ENCODE results near the gene MYRIP.

Gene MYRIP

GRCh38 chr3:39910135-39910534 is 100.7 kb downstream of the MYRIP start:
- DNase-seq: no peak

- no peak for DNase-seq
Observed at GRCh38 chr3:39910826-39911464, 101.5 kb downstream of the MYRIP start.

GRCh38 chr3:39911465-39912309 is 102.3 kb downstream of the MYRIP start:
- no peak for DNase-seq

DNA sequence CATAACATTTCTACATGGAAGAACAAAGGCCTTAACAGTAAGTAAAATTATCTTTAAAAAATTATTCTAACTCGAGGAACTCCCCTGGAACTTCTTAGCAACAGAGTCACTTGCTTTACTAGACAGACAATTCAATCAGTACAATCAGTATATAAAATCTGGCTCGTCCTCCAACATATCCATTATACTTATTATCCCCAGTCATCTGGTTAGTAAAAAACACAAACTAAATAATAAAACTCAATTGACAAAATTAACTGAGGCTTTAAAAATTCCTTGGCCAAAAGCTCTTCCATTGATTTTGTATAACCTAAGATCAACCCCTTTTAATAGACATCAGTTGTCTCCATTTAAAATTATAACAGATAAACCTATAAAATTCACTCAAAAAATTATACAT is 105.6 kb downstream of the MYRIP start:
- no peak for DNase-seq

- no peak for DNase-seq
Observed at GRCh38 chr3:39917065-39917773, 107.8 kb downstream of the MYRIP start.

DNA sequence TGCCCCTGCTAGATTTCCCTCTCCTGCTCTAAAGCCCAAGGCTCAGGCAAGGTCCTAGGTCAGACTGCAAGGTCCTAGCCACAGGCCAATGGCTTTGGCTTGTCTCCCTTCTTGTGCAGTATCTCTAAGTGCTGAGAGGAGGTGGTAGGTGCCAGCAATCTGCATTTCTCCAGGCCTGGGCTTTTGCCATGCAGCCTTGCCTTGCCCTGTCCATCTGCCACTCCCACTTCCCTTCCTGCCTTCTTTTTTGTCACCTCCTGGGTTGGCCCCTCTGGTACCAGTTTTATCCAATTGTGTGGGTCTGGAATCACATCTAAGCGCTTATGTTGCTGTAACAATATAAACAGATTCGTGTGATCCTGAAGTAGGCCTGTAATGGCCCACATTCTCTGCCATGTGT is 109.9 kb downstream of the MYRIP start:
- DNase-seq: no peak

GRCh38 chr3:39920271-39920670 is 110.9 kb downstream of the MYRIP start:
- no peak for DNase-seq

- no peak for DNase-seq
Observed at GRCh38 chr3:39927479-39927878, 118.1 kb downstream of the MYRIP start.

GRCh38 chr3:39933986-39934693 is 124.7 kb downstream of the MYRIP start:
- DNase-seq: no peak

DNA sequence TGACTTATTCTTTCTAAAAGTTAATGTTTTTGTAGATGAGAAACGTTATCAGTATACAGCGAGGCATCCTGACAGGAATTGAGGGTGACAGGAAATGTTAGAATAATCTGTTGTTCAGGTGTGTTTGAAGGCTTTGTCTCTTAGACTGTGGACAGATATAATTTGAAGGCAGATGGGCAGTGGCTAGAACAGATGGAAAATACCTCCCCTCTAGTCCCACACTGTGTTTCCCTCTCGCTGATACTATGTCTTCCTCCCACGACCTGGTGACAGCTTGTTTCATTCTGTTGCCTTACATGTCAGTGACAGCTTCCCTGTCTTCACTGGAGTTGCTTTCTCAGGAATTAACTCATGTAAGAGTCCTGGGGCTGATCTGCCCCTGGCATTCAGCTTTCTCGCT is 125.3 kb downstream of the MYRIP start:
- no peak for DNase-seq

- DNase-seq: no peak
Observed at GRCh38 chr3:39935261-39935660, 125.9 kb downstream of the MYRIP start.

DNA sequence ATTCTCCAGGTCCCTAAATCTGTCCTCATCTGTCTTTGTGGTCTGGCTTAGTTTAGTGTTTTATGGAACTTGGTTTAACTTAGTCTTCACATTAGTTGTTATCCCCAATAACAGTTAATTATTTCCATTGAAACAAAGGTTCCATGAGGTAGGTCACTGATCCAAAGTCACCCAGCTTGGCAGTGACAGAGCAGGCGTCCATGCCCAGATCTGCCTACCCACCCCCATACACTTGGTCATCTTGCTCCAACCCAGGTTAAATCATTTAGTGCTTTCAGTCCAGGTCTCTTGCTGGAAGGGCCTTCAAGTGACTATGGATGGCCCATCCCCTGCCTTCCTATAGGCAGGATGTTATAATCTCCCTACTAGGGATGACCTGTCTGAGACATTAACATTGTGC is 127.4 kb downstream of the MYRIP start:
- no peak for DNase-seq

GRCh38 chr3:39937315-39937714 is 127.9 kb downstream of the MYRIP start:
- no peak for DNase-seq

- DNase-seq: no peak
Observed at GRCh38 chr3:39937874-39938273, 128.5 kb downstream of the MYRIP start.

- DNase-seq: no peak
Observed at GRCh38 chr3:39941931-39942330, 132.5 kb downstream of the MYRIP start.

GRCh38 chr3:39960515-39961191 is 151.2 kb downstream of the MYRIP start:
- DNase-seq: no peak

GRCh38 chr3:39961230-39961629 is 151.8 kb downstream of the MYRIP start:
- no peak for DNase-seq

DNA sequence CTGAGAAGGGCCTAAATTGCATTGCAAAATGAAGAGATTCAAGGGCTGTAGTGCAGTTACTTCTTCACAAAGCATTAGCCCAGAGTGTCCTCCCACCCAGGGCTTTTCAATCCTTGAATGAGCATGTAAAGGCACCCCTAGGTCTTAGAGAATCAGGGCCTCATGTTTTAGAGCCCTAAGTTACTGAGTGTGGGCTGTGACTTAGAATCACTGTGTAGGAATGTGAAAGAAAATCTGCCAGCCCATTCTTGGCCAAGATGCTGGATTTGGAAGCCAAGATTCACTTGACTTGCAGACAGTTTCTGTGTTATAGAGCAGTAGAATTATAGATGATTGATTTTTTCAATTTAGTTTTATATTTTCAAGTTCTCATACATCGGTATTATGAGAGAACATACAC is 153.2 kb downstream of the MYRIP start:
- no peak for DNase-seq

DNA sequence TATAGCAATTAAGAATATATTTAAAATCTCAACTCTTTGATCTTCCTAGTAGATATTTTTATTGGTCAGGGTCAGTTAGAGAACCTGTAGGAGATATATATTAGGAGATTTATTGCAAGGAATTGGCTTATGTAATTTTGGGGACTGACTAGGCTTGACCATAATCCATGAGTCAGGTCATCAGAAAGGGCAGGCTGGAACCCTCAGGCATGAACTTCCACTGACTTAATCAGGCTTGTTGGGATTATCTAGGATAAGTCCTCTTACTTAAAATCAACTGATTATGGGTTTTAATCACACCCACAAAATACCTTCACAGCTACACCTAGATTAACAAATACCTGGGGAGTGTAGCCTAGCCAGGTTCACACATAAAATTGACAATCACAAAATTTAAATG is 156.1 kb downstream of the MYRIP start:
- DNase-seq: no peak

DNA sequence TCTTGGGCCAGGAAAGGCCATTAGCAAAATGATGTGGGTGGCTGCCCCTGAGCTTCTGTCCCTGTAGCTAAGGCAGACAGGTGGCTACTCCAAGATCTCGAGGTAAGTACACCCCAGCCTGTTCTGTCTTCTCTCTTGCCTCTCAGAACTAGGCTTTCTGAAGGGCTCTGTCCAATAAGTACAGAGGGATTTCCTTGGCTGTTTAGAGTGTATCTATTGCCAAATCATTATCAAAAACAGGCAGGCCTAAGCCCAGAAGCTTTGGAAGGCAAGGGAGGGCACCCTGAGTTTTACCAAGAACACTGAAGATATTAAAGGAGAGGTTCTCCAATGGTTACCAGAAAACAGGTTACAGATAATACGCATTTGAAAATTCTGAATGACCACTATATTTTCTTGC is 156.6 kb downstream of the MYRIP start:
- DNase-seq: no peak

- DNase-seq: no peak
Observed at GRCh38 chr3:39970982-39971381, 161.6 kb downstream of the MYRIP start.

DNA sequence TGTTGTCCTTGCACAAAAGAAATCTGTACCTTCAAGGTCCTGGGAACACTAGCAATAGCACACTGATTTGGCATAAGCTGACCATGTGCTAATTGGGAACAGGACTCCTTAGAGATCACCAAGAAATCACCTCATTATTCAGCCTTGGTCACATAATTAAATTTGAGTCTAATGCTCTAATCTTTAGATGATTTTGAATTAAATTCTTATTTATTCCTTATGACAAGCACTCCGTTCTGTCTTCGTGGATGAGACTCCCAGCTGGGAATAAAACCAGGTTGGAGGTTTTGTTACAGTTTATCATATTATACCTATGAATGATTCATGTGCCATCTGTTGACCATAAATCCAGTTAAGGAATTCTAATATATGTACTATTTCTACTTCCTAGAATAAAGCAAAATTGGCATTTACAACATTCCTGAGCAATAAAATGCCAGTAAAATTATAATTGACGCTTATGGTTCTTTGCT is 162.2 kb downstream of the MYRIP start:
- no peak for DNase-seq

- no peak for DNase-seq
Observed at GRCh38 chr3:39972508-39972907, 163.1 kb downstream of the MYRIP start.

Data from GDM1 (cell line).